OCI-LY3 (cell line): Measurements from ENCODE around the gene DENND5A.

Experiments
- EZH2phosphoT487 ChIP-seq: fragments of 200-600 bp; shearing (Covaris generic); IDR thresholded peaks from 2 replicates; pipeline ENCODE4 v1.6.1; 2018; ENCODE audit warnings: antibody characterized with exemption, mixed run types, low read depth
- TF ChIP-seq, protein P1 (sequence below): fragments of 200-600, 300-600 bp; sonication (generic); IDR thresholded peaks from 2 replicates; pipeline ENCODE4 v1.5.1; 2014; ENCODE audit warnings: antibody characterized with exemption, low read length, low read depth

DNA sequence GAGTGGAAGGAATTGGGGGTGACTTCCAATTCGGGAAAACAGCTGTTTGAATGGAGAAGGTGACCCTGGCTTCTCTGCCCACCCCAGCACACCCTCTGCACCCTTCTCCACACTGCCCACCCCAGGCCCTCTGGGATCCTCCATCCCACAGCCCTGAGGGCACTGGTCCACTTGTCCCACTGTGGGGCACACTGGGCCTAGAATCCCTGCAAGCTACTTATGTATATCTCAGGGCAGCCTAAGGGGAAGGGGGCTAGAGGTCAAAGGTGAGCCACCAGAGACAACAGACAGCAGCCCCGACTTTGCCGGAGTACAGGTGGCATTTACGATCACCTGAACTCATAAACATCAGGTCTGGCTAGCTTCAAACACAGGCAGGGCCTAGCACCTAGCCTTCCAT, 173.1 kb downstream of the DENND5A start:
- TF ChIP-seq, protein P1, sequence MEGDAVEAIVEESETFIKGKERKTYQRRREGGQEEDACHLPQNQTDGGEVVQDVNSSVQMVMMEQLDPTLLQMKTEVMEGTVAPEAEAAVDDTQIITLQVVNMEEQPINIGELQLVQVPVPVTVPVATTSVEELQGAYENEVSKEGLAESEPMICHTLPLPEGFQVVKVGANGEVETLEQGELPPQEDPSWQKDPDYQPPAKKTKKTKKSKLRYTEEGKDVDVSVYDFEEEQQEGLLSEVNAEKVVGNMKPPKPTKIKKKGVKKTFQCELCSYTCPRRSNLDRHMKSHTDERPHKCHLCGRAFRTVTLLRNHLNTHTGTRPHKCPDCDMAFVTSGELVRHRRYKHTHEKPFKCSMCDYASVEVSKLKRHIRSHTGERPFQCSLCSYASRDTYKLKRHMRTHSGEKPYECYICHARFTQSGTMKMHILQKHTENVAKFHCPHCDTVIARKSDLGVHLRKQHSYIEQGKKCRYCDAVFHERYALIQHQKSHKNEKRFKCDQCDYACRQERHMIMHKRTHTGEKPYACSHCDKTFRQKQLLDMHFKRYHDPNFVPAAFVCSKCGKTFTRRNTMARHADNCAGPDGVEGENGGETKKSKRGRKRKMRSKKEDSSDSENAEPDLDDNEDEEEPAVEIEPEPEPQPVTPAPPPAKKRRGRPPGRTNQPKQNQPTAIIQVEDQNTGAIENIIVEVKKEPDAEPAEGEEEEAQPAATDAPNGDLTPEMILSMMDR, result no peak
- TF ChIP-seq EZH2phosphoT487, result no peak
